NCI-H2081 (cell line): Measurements from ENCODE around the gene FTCD.
"Not testable (repeated sequence)": the region's sequence is repeated elsewhere in the genome, so short reads cannot be mapped to it uniquely, and the experiment has no call there.

Experiments used
- DNase-seq, 2 experiments: peaks; one replicate each; lab custom pipeline; 2025; lab: John Stamatoyannopoulos, UW

The FTCD gene

DNA sequence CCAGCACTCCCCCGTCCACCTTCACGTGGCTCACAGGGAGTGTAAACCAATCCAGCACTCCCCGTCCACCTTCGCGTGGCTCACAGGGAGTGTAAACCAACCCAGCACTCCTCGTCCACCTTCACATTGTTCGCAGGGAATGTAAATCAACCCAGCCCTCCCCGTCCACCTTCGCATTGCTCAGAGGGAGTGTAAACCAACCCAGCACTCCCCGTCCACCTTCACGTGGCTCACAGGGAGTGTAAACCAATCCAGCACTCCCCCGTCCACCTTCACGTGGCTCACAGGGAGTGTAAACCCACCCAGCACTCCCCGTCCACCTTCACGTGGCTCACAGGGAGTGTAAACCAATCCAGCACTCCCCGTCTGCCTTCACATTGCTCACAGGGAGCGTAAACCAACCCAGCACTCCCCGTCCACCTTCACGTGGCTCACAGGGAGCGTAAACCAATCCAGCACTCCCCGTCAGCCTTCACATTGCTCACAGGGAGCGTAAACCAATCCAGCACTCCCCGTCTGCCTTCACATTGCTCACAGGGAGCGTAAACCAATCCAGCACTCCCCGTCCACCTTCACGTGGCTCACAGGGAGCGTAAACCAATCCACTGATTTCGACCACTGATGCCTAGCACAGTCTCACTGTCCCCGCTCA is 14.9 kb downstream of the FTCD start:
- DNase-seq: not testable (repeated sequence)

DNA sequence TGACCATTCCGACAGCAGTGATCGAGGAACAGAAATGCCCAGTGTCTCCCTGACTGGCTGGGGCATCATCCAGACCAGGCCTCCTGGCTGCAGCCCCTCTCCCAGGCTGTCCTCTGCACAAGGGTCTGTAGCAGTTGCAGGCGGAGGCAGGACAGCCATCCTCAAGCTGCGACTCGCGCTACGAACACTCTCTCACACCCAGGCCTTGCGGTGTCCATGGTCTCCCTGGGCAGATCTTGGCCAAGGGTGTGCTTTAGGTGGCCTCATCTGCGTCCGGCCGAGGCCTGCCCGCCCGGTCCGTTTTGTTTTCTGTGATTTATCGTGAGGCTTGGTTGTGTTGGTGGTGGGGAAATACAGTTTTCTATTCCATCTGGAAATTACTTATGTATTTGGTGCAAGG is 15.7 kb downstream of the FTCD start:
- no peak for DNase-seq

DNA sequence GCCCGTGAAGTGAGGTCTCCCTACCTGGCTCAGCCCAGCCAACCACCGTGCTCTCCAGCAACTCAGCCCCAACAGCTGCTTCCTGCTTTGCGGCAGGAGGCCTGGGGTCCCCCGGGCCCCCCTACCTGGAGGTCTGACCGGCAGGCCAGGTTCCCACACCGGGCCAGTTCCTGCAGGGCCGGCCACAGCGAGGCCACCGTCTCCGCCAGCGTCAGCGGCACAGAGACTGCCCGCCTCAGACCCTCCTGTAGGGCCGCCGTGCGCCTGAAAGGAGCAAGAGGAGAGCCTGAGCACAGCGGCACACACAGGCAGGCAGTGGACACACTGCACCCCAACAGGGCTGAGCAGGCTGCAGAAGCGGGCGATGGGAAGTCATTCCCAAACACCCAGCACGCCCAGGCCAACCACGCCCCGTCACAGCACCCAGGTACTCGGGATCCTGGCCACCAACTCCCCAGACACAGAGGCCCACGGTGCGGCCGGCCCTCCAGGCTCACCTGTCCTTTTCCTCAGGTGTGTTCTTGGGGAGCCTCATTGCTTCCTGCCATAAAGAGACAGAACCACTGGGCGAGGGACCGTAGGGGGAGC is 16.9 kb downstream of the FTCD start:
- no peak for DNase-seq

DNA sequence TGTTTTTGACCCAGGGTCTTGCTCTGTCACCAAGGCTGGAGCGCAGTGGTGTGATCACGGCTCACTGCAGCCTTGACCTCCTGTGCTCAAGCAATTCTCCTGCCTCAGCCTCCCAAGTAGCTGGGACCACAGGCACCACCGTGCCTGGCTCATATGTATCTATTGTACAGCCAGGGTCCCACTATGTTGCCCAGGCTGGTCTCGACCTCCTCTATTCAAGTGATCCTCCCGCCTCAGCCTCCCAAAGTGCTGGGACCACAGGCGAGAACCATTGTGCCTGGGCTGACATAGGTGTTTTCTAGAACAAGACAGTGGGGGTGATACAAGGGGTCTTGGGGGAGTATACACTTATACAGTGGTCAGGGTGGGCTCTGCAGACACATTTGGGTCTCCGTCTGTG is 17.5 kb downstream of the FTCD start:
- DNase-seq: no peak

DNA sequence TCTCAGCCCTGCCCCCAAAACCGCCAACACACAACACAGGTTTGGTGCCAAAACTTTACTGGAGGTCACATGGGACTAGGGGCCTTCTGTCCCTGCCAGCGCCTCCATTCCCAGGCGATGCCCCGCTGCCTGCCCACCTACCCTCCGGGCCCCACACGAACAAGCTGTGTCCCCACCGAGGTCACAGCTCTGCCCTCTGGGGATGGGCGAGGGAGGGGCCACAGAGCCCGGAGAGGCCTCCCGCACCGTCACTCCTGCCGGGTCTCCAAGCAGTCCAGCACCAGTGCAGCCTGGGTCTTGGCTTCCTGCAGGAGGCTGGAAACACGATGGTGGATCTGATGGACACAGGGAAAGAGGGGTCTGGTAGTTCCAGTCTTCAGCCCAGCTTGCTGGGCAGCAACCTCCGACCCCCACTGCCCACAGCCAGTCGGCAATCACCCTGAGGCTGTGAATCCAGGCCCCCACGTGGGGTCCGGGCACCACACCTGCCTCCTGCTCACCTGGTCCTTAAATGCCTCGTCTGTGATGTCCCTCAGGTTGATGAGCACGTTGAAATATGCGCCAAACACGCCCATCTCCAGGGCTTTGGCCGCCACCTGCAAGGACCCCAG is 18.5 kb downstream of the FTCD start:
- no peak for DNase-seq

DNA sequence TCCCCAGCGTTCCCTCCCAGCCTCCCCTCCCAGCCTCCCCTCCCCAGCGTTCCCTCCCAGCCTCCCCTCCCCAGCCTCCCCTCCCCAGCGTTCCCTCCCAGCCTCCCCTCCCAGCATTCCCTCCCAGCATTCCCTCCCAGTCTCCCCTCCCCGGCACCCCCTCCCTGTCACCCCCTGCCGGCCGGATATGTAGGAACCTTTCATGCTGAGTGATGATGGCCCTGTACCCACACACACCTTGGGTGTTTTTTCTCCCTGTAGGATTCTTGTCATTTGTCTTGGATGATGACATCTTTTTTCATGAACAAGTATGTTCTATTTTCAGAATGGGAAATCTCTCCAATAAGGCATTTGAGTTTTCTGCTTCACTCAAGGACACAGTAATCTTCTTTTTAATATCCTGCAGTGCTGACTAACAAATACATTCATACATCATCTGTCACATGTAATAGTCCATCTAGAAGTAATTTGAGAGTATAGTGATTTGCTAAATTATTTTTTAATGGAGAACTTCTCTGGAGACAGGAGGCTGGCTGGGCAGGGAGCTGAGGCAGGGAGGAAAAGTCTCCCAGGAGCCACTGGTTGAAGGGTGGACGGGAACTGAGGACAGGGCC is 19.5 kb downstream of the FTCD start:
- no peak for DNase-seq

DNA sequence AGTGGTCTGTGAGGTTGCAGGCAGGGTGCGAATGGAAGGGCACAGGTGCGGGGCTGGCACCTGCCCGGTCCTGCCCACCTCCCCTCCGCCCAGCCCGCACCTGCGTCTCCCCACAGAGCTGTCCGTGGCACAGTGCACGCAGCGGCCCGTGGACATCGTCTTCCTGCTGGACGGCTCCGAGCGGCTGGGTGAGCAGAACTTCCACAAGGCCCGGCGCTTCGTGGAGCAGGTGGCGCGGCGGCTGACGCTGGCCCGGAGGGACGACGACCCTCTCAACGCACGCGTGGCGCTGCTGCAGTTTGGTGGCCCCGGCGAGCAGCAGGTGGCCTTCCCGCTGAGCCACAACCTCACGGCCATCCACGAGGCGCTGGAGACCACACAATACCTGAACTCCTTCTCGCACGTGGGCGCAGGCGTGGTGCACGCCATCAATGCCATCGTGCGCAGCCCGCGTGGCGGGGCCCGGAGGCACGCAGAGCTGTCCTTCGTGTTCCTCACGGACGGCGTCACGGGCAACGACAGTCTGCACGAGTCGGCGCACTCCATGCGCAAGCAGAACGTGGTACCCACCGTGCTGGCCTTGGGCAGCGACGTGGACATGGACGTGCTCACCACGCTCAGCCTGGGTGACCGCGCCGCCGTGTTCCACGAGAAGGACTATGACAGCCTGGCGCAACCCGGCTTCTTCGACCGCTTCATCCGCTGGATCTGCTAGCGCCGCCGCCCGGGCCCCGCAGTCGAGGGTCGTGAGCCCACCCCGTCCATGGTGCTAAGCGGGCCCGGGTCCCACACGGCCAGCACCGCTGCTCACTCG is 23.3 kb downstream of the FTCD start:
- DNase-seq: no peak

DNA sequence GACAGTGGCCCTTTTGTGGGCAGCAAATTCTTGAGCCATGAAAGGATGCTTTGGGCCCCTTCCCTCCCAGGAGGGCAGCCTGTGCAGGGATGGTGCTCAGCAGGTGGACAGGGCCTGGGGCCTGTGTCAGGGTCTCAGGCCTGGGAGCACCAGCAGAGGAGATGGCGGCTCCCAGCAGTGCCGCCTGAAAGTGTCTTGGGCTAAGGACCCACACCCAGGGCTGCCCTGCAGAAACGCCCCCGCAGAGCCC is 23.9 kb downstream of the FTCD start:
- DNase-seq: no peak

DNA sequence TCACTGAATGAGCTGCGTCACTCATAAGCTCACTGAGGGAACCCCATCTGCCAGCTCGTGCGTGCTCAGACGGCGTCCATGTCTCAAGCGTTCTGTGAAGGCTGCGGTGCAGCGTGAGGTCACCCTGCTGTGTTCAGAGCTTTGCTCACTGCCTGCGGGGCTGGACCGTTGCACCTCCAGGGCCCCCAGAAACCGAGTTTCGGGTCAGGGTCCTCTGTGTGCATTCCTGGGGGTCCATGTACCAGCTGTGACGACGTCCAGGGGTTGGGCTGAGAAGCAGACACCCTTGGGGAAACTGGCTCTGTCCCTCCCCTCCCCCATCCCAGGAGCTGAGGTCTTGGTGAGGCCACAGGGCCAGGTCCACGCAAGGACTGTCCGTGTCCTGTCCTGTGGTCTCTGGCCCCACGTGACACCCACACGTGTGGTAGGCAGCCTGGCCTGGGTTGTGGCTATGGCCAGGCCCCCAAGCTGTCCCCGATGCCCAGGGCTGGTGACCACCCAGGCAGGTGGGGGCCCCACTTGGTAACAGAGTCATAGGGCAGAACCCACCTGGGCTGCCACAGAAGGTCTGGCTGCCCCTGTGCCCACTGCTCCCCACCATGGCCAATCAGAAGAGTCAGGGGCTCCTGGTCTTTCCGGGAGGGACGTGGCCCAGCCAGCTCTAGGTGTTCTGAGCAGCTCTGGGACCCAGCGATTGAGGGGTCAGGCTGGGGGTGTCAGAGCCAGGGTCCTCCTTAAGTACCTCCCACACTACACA is 24.4 kb downstream of the FTCD start:
- no peak for DNase-seq

DNA sequence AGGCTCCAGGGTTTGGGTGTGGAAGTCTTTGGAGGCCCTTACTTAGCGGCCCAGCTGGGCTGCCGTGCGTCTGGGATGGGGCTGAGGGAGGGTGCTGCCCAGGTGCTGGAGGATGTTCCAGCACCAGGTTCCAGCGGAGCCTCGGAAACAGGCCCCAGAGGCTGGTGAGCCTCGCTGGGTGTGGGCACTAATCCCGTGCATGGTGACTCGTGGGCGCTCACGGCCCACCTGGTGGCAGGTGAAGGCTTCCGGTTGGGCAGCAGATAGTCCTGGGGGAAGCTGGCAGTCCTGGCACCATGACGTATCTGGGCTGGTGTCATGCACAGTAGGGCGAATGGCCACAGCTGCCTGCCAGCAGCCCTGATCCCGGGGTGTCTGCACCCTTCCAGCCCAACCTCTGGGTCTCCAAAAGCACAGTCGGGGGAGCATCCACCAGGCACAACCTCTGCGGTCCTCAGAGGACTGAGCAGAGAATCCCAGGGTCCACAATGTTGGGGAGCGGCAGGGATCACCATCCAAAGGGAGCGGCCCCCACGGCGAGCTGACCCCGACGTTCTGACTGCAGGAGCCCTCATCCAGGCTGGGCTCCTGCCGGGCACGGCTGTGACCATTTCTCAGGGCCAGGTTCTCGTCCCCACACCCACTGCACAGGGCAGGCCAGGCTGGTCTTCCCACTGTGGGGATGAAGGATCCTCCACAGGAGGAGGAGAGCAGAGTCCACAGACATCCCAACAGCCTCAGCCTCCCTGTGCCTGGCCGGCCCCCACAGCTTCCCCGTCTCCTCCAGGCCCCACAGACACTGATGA is 25.3 kb downstream of the FTCD start:
- no peak for DNase-seq

DNA sequence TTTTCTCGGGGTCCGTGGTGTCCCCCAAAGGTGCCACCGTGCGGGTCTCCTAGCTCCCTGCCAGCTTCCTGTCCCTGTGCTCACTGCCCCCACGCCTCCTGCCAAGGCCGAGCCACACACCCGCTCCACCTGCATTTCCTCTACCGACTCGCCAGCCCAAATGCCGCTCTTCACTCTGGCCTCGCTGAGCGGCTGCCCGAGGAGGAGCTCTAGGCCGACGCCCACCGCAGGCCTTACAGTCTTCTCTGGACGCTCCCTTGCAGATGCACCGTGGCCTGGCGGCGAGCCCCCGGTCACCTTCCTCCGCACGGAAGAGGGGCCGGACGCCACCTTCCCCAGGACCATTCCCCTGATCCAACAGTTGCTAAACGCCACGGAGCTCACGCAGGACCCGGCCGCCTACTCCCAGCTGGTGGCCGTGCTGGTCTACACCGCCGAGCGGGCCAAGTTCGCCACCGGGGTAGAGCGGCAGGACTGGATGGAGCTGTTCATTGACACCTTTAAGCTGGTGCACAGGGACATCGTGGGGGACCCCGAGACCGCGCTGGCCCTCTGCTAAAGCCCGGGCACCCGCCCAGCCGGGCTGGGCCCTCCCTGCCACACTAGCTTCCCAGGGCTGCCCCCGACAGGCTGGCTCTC is 26.3 kb downstream of the FTCD start:
- no peak for DNase-seq

DNA sequence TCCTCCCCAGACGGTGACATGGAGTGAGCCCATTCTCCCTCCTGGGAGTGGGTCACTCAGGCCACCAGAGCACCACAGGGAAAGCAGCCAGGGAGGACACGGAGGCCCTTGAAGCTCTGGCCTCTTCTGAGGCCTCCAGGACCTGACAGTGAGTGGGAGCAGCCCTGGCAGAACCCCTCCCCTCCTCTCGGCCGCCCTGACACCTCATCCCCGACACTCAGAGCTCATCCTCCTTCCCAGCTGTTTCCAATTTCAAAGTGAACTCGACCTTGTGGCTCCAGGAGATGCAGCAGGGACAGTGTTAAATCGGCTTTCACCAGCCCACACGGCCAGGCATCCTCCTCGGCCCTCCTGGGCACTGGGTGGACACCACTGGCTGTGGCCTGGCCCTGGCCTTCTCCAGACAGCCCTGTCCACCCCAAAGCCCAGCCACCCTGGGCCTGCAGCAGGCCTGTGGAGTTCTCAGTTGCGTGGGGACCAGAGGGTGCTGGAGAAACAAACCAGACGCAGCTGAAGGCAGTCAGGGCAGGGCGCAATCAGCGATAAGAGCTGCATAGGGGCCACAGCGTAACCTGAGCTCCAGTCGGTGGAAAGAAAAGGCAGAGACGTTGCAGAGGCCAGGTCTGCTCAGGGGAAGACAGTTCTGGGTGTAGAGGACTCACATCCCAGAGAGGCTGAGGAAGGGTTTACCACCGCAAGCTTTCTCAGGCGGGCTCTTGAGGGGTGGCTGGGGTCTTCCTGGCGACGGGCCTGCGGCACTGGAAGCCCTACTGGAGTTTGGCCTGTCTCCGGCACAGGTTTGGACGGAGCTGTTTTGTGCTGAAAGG is 27.1 kb downstream of the FTCD start:
- no peak for DNase-seq

DNA sequence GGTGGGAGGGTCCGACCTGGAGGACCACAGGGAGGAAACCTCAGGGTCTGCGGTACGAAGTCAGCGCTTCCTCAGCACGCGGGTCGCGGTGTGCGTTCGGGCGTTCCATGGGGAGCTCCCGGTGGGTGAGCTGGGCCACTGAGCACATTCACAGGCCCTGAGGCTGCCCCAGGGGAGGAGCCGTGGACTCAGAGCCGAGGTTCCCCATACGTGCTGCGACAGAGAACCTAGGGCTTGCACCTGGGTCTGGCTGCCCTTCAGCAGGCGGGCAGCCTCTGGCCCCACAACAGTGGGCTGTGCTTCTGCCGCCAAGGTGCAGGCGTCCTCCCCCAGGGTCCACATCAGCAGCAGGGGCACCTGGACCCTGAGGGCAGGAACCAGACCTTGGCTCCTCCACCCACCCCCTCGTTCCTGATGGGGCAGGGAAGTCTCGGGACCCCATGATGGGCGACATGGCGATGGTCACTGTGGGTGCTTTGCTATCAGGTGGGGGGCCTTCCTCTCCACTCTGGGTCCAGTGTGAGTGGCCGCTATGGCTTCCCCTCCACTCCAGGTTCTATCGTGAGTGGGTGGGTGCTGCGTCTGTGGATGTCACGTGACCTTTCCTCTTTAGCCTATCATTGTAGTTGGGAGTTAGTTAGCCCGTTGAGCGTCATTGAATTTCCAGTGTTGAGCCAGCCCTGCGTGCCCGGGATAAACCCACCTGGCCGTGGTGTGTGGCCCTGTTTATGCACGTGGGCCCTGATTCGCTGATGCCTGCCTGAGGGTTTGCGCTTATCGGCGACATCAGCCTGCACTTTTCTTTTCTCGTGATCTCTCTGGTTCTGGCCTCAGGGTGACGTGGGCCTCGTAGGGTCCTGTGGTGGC is 27.9 kb downstream of the FTCD start:
- DNase-seq: no peak

DNA sequence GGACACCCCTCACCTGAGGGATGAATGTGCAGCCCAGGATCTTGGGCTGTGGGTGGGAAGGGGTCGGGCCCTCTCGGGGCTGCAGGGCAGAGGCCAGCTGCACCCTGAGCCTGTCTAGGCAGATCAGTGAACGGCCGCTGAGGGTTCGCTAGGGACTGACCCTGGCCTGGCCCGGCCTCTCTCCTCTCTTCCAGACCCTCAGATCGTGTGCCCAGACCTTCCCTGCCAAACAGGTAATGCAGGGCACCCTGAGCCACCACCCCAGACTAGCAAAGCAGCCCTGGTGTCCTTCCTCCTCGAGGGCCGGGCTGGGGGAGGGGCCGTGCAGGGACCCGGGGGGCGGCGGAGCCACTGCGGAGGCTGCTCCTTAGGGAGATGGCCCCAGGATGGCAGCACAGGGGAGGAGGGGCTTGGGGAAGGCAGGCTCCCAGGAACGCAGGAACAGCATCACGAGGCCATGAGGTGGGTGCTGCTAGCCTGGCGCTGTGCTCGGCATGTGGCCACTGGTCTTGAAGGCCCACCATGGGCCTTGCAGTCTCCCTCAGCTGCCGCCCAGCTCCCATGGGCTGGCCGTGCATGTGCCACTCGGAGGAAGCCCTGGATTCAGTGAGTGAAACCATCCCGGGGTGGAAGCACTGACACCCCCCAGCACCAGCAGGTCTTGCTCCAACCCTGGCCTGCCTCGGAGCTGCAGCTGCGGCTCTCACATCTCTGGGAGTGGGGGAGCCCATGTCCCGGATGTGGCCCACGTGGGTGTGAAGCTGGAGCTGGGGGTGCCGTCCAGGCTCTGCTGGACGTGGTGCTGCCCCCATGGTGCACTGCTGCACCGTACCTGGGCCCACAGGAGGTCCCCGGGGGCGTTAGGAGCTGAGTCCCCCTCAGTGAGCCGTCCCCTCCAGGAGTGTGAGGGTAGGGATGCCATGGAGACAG is 28.8 kb downstream of the FTCD start:
- no peak for DNase-seq

DNA sequence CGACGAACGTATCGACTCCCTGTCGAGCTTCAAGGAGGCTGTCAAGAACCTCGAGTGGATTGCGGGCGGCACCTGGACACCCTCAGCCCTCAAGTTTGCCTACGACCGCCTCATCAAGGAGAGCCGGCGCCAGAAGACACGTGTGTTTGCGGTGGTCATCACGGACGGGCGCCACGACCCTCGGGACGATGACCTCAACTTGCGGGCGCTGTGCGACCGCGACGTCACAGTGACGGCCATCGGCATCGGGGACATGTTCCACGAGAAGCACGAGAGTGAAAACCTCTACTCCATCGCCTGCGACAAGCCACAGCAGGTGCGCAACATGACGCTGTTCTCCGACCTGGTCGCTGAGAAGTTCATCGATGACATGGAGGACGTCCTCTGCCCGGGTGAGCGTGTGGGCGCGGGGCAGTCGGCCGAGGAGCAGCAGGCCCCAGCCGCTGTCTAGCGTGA is 29.5 kb downstream of the FTCD start:
- no peak for DNase-seq

DNA sequence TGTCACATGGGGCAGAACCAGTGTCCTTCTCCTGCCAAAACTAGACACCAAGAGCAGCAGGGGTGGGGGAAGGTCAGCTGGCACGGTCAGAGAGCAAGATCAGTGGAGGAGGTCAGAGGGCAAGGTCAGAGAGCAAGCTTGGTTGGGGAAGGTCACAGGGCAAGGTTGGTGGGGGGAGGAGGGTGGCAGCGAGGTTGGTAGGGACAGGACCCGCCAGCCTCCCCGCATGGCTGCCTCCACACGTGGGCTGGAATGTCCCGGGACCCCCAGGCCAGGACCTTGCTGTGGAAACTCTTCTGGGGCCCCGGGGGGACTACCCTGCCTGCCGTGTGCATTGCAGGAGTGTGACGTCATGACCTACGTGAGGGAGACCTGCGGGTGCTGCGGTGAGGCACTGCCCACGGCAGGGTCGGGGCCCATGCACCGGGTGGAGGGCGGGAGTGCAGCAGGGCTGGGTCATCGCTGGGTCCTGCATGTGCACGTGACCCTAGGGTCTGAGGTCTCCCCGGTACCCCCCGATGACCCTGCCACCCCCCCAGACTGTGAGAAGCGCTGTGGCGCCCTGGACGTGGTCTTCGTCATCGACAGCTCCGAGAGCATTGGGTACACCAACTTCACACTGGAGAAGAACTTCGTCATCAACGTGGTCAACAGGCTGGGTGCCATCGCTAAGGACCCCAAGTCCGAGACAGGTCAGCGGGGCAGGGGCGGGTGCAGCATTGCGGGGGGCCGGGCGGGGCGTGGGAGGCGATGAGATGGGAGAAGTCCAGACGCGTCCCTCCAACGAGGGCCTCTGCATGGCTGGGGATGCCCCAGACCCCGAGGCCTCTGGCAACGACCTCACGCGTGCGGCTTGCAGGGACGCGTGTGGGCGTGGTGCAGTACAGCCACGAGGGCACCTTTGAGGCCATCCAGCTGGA is 30.2 kb downstream of the FTCD start:
- DNase-seq: no peak
